ENCODE data around the gene APOC3. TPM values are rescaled to one million over a fixed set of nuclear protein-coding genes. Genes with fewer than 3 reads are reported as not detected.

The APOC3 gene
- total and polyA plus RNA-seq, 2 donors (not counting 1 experiment from before 2014, with no cell fraction given): not detected

- Histone ChIP-seq H3K79me2 (ENCODE audit: control insufficient read depth, insufficient read depth, low read length) (no peaks in the 10 kb centered on the region), H3K36me3 (ENCODE audit: control insufficient read depth, insufficient read depth, low read length) (no peaks in the 10 kb centered on the region), H3K9ac (ENCODE audit: insufficient read depth, low read length) (no peak overlapping the region), H3K4me2 (ENCODE audit: extremely low read depth, insufficient read depth, low read length) (no peak overlapping the region), H3K4me3 (replicated peaks in 1 of 4; ENCODE audit: control extremely low read depth in 1 of 4, insufficient read depth in 1 of 4, low read depth in 3 of 4, low read length in 4 of 4) (no peak overlapping the region), H2AFZ (ENCODE audit: low read length) (no peak overlapping the region), H4K20me1 (ENCODE audit: control insufficient read depth, extremely low read depth, insufficient read depth, low read length) (no peaks in the 10 kb centered on the region), H3K4me1 (ENCODE audit: control insufficient read depth, extremely low read depth, insufficient read depth, low read length) (no peaks in the 10 kb centered on the region), H3K27ac (ENCODE audit: insufficient read depth, low read length) (no peak overlapping the region), H3K27me3 (ENCODE audit: control insufficient read depth, insufficient read depth, low read length) (peaks cover 5% of the 10 kb centered on the region), H3K9me3 (ENCODE audit: control insufficient read depth, insufficient read depth, low read depth, low read length) (no peaks in the 10 kb centered on the region)
- TF ChIP-seq EZH2 (IDR thresholded peaks at IDR 0.05; ENCODE audit: low read length, missing control alignments) (no peak), CTCF (conservative IDR thresholded peaks at IDR 0.05 in 1 of 2, IDR thresholded peaks at IDR 0.05 in 1 of 2; ENCODE audit: low read depth in 1 of 2, low read length in 2 of 2) (no peak)
- no peak for DNase-seq (ENCODE audit: low read depth in 2 of 2)
Observed at GRCh38 chr11:116822575-116822974, 7.1 kb upstream of the APOC3 start.

DNA sequence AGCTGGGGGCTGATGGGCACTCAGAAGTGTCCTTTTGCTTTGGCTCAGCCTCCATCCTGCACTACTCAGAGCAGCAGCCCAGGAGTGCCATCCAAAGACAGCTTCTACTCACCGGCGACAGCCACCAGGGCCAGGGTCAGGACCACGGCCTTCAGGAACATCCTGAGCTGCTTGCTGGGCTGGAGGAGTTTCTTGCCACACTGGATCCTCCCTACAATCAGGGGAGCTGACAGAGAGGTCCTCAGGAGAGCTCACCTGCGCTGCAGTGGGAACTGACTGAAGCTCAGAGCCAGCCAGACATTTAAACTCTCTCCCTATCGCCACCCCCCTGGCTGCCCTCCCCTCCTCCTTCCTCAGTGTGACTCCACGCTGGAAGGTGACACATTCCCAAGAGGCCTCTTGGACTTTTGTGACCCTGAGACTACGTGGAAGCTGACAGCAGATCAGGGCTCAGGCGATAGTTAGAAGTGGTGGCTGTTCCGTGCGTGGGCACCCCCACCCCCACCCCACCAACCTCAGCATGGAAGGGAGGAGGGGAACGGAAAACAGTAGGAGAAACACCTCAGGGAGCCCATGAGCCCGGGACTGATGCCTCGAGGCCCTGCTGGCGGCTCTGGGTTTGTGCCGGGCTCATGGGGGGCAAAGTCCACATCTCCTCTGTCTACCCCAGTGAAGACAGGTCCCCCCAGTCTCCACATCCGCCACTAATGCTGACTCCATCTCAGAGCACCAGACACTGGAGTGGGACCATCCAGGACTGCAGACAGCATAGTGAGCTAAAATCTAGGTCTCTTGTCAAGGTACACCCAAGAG lies 6.5 kb upstream of the APOC3 start, which contains the start of gene APOA4:
Gene APOA4 (minus strand): TSS at position 274 of the 813 bp plus-strand sequence. CDS start 113 bp downstream, at position 161.
- Histone ChIP-seq H4K20me1 (ENCODE audit: control insufficient read depth, extremely low read depth, insufficient read depth, low read length) (no peaks in the 10 kb centered on the region), H3K4me1 (ENCODE audit: control insufficient read depth, extremely low read depth, insufficient read depth, low read length) (no peaks in the 10 kb centered on the region), H3K4me3 (replicated peaks in 1 of 4; ENCODE audit: control extremely low read depth in 1 of 4, insufficient read depth in 1 of 4, low read depth in 3 of 4, low read length in 4 of 4) (no peak within 1 kb of the TSS), H3K36me3 (ENCODE audit: control insufficient read depth, insufficient read depth, low read length) (no peaks in the 10 kb centered on the region), H3K9ac (ENCODE audit: insufficient read depth, low read length) (no peak within 1 kb of the TSS), H3K27me3 (ENCODE audit: control insufficient read depth, insufficient read depth, low read length) (peaks cover 5% of the 10 kb centered on the region), H3K9me3 (ENCODE audit: control insufficient read depth, insufficient read depth, low read depth, low read length) (no peaks in the 10 kb centered on the region), H3K79me2 (ENCODE audit: control insufficient read depth, insufficient read depth, low read length) (no peaks in the 10 kb centered on the region), H2AFZ (ENCODE audit: low read length) (no peak within 1 kb of the TSS), H3K27ac (ENCODE audit: insufficient read depth, low read length) (no peak within 1 kb of the TSS), H3K4me2 (ENCODE audit: extremely low read depth, insufficient read depth, low read length) (no peak within 1 kb of the TSS)
- DNase-seq (ENCODE audit: low read depth in 2 of 2): no peak
- no peak for TF ChIP-seq EZH2 (IDR thresholded peaks at IDR 0.05; ENCODE audit: low read length, missing control alignments)
- no peak for TF ChIP-seq CTCF (conservative IDR thresholded peaks at IDR 0.05 in 1 of 2, IDR thresholded peaks at IDR 0.05 in 1 of 2; ENCODE audit: low read depth in 1 of 2, low read length in 2 of 2)

DNA sequence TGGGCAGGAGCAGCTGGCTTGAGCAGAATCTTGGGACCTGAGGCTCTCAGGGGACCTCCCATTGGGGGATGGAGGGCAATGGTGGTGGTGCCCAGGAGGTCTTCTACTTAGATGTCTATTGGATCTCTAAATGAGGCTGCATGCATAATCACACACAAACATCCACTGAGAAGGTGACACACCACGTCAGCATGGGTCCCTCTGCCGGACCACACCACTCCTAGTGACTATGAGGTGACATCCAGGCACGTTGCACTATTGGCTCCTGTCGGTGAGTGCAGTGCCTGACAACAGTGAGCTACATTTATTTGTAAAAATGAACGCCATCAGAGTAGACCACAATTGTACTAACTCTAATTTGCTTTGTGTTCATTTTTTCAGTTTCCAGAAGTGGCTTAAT lies 4.3 kb upstream of the APOC3 start:
- H3K9me3 ChIP-seq (ENCODE audit: control insufficient read depth, insufficient read depth, low read depth, low read length): no peaks in the 10 kb centered on the region
- H3K36me3 ChIP-seq (ENCODE audit: control insufficient read depth, insufficient read depth, low read length): no peaks in the 10 kb centered on the region
- no peak for DNase-seq (ENCODE audit: low read depth in 2 of 2)
- no peak overlapping the region for H3K4me3 ChIP-seq (replicated peaks in 1 of 4; ENCODE audit: control extremely low read depth in 1 of 4, insufficient read depth in 1 of 4, low read depth in 3 of 4, low read length in 4 of 4)
- H3K4me2 ChIP-seq (ENCODE audit: extremely low read depth, insufficient read depth, low read length): no peak overlapping the region
- no peaks in the 10 kb centered on the region for H4K20me1 ChIP-seq (ENCODE audit: control insufficient read depth, extremely low read depth, insufficient read depth, low read length)
- H2AFZ ChIP-seq (ENCODE audit: low read length): no peak overlapping the region
- TF ChIP-seq EZH2 (IDR thresholded peaks at IDR 0.05; ENCODE audit: low read length, missing control alignments): no peak
- H3K79me2 ChIP-seq (ENCODE audit: control insufficient read depth, insufficient read depth, low read length): no peaks in the 10 kb centered on the region
- no peak overlapping the region for H3K27ac ChIP-seq (ENCODE audit: insufficient read depth, low read length)
- no peak overlapping the region for H3K9ac ChIP-seq (ENCODE audit: insufficient read depth, low read length)
- peaks cover 5% of the 10 kb centered on the region for H3K27me3 ChIP-seq (ENCODE audit: control insufficient read depth, insufficient read depth, low read length)
- no peaks in the 10 kb centered on the region for H3K4me1 ChIP-seq (ENCODE audit: control insufficient read depth, extremely low read depth, insufficient read depth, low read length)

All from fibroblast of lung (primary cell).